HEK293 (cell line): ENCODE data around the gene POMT2.

Experiments
- HOXA7 ChIP-seq: sonication (generic); formaldehyde crosslinking; IDR thresholded peaks from 2 replicates; pipeline ENCODE4 v1.8.1; 2022; ENCODE audit warnings: missing genetic modification reagents, borderline replicate concordance
- MEIS1 ChIP-seq: sonication (generic); formaldehyde crosslinking; IDR thresholded peaks from 2 replicates; pipeline ENCODE4 v1.8.1; 2022; ENCODE audit warnings: missing genetic modification reagents, mild to moderate bottlenecking, borderline replicate concordance
- PBX3 ChIP-seq: sonication (generic); formaldehyde crosslinking; IDR thresholded peaks from 2 replicates; pipeline ENCODE4 v1.8.1; 2022; ENCODE audit warnings: mild to moderate bottlenecking, moderate library complexity, missing genetic modification reagents
- TCF7L2 ChIP-seq: IDR thresholded peaks from 2 replicates; pipeline ENCODE4 v1.6.1; 2011; ENCODE audit warnings: low read depth, mild to moderate bottlenecking, inconsistent platforms, low read length, moderate library complexity, borderline replicate concordance
- TSHZ1 ChIP-seq: fragments of 450-650 bp; formaldehyde crosslinking; IDR thresholded peaks from 2 replicates; pipeline ENCODE4 v1.5.1; 2016; ENCODE audit warnings: missing biosample characterization, missing genetic modification characterization, borderline replicate concordance
- YY1 ChIP-seq: fragments of 450-650 bp; formaldehyde crosslinking; IDR thresholded peaks from 2 replicates; pipeline ENCODE4 v1.5.1; 2018; ENCODE audit warnings: missing biosample characterization, missing genetic modification characterization
- ZBTB10 ChIP-seq: fragments of 450-650 bp; formaldehyde crosslinking; IDR thresholded peaks from 2 replicates; pipeline ENCODE4 v1.5.1; 2016; ENCODE audit warnings: missing biosample characterization, missing genetic modification characterization
- ZBTB8A ChIP-seq: fragments of 450-650 bp; formaldehyde crosslinking; IDR thresholded peaks from 2 replicates; pipeline ENCODE4 v1.5.1; 2016; ENCODE audit warnings: missing biosample characterization, missing genetic modification characterization
- ZNF121 ChIP-seq: fragments of 450-650 bp; formaldehyde crosslinking; IDR thresholded peaks from 2 replicates; pipeline ENCODE4 v1.5.1; 2016; ENCODE audit warnings: missing biosample characterization, missing genetic modification characterization
- ZNF157 ChIP-seq: fragments of 450-650 bp; formaldehyde crosslinking; IDR thresholded peaks from 2 replicates; pipeline ENCODE4 v1.5.1; 2016; ENCODE audit warnings: missing biosample characterization, missing genetic modification characterization
- ZNF777 ChIP-seq: fragments of 450-650 bp; formaldehyde crosslinking; IDR thresholded peaks from 2 replicates; pipeline ENCODE4 v1.5.1; 2017; ENCODE audit warnings: missing biosample characterization, missing genetic modification characterization, borderline replicate concordance
- ZNF837 ChIP-seq: fragments of 450-650 bp; formaldehyde crosslinking; IDR thresholded peaks from 2 replicates; pipeline ENCODE4 v1.5.1; 2016; ENCODE audit warnings: missing biosample characterization, missing genetic modification characterization
- TF ChIP-seq, protein P1 (sequence below): fragments of 450-650 bp; formaldehyde crosslinking; IDR thresholded peaks from 2 replicates; pipeline ENCODE4 v1.5.1; 2016; ENCODE audit warnings: missing biosample characterization, missing genetic modification characterization
- TF ChIP-seq, protein P2 (sequence below): fragments of 450-650 bp; formaldehyde crosslinking; IDR thresholded peaks from 2 replicates; pipeline ENCODE4 v1.5.1; 2016; ENCODE audit warnings: missing biosample characterization, missing genetic modification characterization, low read depth

GRCh38 chr14:77241955-77242354 lies 78.7 kb downstream of the POMT2 start:
- no peak for TF ChIP-seq TCF7L2
- no peak for TF ChIP-seq MEIS1 (CRISPR knock-in tag)
- TF ChIP-seq ZNF837 (tag by site-specific recombination), result no peak
- TF ChIP-seq, protein P1, sequence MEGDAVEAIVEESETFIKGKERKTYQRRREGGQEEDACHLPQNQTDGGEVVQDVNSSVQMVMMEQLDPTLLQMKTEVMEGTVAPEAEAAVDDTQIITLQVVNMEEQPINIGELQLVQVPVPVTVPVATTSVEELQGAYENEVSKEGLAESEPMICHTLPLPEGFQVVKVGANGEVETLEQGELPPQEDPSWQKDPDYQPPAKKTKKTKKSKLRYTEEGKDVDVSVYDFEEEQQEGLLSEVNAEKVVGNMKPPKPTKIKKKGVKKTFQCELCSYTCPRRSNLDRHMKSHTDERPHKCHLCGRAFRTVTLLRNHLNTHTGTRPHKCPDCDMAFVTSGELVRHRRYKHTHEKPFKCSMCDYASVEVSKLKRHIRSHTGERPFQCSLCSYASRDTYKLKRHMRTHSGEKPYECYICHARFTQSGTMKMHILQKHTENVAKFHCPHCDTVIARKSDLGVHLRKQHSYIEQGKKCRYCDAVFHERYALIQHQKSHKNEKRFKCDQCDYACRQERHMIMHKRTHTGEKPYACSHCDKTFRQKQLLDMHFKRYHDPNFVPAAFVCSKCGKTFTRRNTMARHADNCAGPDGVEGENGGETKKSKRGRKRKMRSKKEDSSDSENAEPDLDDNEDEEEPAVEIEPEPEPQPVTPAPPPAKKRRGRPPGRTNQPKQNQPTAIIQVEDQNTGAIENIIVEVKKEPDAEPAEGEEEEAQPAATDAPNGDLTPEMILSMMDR (tag by site-specific recombination), result no peak
- TF ChIP-seq, protein P2, sequence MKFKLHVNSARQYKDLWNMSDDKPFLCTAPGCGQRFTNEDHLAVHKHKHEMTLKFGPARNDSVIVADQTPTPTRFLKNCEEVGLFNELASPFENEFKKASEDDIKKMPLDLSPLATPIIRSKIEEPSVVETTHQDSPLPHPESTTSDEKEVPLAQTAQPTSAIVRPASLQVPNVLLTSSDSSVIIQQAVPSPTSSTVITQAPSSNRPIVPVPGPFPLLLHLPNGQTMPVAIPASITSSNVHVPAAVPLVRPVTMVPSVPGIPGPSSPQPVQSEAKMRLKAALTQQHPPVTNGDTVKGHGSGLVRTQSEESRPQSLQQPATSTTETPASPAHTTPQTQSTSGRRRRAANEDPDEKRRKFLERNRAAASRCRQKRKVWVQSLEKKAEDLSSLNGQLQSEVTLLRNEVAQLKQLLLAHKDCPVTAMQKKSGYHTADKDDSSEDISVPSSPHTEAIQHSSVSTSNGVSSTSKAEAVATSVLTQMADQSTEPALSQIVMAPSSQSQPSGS (tag by site-specific recombination), result no peak
- no peak for TF ChIP-seq ZNF777
- no peak for TF ChIP-seq ZBTB8A (tag by site-specific recombination)
- TF ChIP-seq YY1, result no peak
- no peak for TF ChIP-seq HOXA7
- TF ChIP-seq ZBTB10 (tag by site-specific recombination), result no peak
- TF ChIP-seq PBX3 (CRISPR knock-in tag), result no peak
- TF ChIP-seq TSHZ1 (tag by site-specific recombination), result no peak
- no peak for TF ChIP-seq ZNF157 (tag by site-specific recombination)
- TF ChIP-seq ZNF121 (tag by site-specific recombination), result no peak
